WTC11 (cell line): ENCODE results near the gene CAMTA1.

Experiments
- CBFB ChIP-seq: sonication (generic); formaldehyde crosslinking; IDR thresholded peaks from 2 replicates; pipeline ENCODE4 v1.8.1; 2022; ENCODE audit warnings: mild to moderate bottlenecking, low read depth, missing genetic modification reagents
- ESRRA ChIP-seq: sonication (generic); formaldehyde crosslinking; IDR thresholded peaks from 2 replicates; pipeline ENCODE4 v1.8.1; 2022; ENCODE audit warnings: mild to moderate bottlenecking, missing genetic modification reagents, borderline replicate concordance
- FOXP1 ChIP-seq: sonication (generic); formaldehyde crosslinking; IDR thresholded peaks from 2 replicates; pipeline ENCODE4 v1.8.0; 2022; ENCODE audit warnings: missing genetic modification reagents, mild to moderate bottlenecking, moderate library complexity, borderline replicate concordance
- GABPB1 ChIP-seq: sonication (generic); formaldehyde crosslinking; IDR thresholded peaks from 2 replicates; pipeline ENCODE4 v1.8.1; 2023; ENCODE audit warnings: mild to moderate bottlenecking, missing genetic modification reagents
- JUN ChIP-seq: sonication (generic); formaldehyde crosslinking; IDR thresholded peaks from 2 replicates; pipeline ENCODE4 v1.8.0; 2023; ENCODE audit warnings: mild to moderate bottlenecking, missing genetic modification reagents
- NFYB ChIP-seq: sonication (generic); formaldehyde crosslinking; conservative IDR thresholded peaks from 2 replicates; pipeline ENCODE4 v1.8.0; 2022; ENCODE audit warnings: low read depth, missing genetic modification reagents
- NR2C2 ChIP-seq: sonication (generic); formaldehyde crosslinking; IDR thresholded peaks from 2 replicates; pipeline ENCODE4 v1.8.0; 2022; ENCODE audit warnings: mild to moderate bottlenecking, missing genetic modification reagents
- TCF7 ChIP-seq: sonication (generic); formaldehyde crosslinking; IDR thresholded peaks from 2 replicates; pipeline ENCODE4 v1.8.0; 2022; ENCODE audit warnings: mild to moderate bottlenecking, low read depth, missing genetic modification reagents, moderate library complexity
- TF ChIP-seq, protein P1 (sequence below): sonication (generic); formaldehyde crosslinking; IDR thresholded peaks from 2 replicates; pipeline ENCODE4 v1.8.0; 2023; ENCODE audit warnings: missing genetic modification reagents
- TF ChIP-seq, protein P2 (sequence below): sonication (generic); formaldehyde crosslinking; IDR thresholded peaks from 2 replicates; pipeline ENCODE4 v1.8.1; 2022; ENCODE audit warnings: mild to moderate bottlenecking, missing genetic modification reagents, moderate library complexity, borderline replicate concordance
- TF ChIP-seq, protein P3 (sequence below): fragments of 200-600 bp; IDR thresholded peaks from 2 replicates; pipeline ENCODE4 v1.8.0; 2022; ENCODE audit warnings: antibody characterized with exemption
- TF ChIP-seq, protein P4 (sequence below): sonication (generic); formaldehyde crosslinking; IDR thresholded peaks from 2 replicates; pipeline ENCODE4 v1.8.1; 2023; ENCODE audit warnings: mild to moderate bottlenecking, missing genetic modification reagents, moderate library complexity
- TF ChIP-seq, protein P5 (sequence below): sonication (generic); formaldehyde crosslinking; IDR thresholded peaks from 2 replicates; pipeline ENCODE4 v1.8.0; 2023; ENCODE audit warnings: mild to moderate bottlenecking, missing genetic modification reagents
- TF ChIP-seq, protein P6 (sequence below): sonication (generic); formaldehyde crosslinking; IDR thresholded peaks from 2 replicates; pipeline ENCODE4 v1.8.0; 2022; ENCODE audit warnings: mild to moderate bottlenecking, missing genetic modification reagents

DNA sequence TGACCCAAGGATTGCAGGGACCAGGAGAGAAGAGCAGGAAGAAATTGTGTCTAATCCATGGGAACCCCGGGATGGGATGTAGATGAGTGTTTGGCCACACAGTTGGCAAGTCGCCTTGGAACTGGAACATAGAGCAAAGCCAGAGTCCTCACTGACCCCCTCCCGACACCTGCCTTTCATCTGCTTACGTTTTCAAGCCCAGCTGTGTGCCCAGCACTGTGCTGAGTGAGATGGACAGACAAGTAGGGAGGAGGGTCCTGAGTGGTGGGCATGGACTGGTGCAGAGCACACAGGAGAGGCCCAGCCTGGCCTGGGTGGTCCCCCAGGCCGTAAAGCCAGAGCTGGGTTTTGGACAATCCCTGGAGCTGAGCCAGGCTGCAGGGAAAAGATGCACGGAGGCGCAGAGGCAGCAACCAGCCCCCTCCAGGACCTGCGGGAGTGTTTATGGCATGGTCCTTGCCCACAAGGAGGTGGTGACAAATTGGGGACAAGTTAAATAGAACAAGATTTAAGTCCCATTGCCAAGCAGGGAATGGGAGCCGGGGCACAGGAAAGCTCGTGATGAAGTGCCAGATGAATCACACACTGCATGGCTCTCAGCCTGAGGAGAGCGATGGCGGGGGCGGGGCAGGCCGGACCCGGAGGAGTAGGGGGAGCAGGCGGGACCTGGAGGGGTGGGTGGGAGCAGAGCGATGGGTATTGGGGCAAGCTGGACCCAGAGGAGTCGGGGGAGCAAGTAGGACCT, 828.0 kb downstream of the CAMTA1 start:
- TF ChIP-seq, protein P1, sequence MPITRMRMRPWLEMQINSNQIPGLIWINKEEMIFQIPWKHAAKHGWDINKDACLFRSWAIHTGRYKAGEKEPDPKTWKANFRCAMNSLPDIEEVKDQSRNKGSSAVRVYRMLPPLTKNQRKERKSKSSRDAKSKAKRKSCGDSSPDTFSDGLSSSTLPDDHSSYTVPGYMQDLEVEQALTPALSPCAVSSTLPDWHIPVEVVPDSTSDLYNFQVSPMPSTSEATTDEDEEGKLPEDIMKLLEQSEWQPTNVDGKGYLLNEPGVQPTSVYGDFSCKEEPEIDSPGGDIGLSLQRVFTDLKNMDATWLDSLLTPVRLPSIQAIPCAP (CRISPR knock-in tag) = no peak
- TF ChIP-seq, protein P2, sequence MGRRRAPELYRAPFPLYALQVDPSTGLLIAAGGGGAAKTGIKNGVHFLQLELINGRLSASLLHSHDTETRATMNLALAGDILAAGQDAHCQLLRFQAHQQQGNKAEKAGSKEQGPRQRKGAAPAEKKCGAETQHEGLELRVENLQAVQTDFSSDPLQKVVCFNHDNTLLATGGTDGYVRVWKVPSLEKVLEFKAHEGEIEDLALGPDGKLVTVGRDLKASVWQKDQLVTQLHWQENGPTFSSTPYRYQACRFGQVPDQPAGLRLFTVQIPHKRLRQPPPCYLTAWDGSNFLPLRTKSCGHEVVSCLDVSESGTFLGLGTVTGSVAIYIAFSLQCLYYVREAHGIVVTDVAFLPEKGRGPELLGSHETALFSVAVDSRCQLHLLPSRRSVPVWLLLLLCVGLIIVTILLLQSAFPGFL (CRISPR knock-in tag) = no peak
- TF ChIP-seq ESRRA (CRISPR knock-in tag) = no peak
- TF ChIP-seq CBFB (CRISPR knock-in tag) = no peak
- TF ChIP-seq, protein P3, sequence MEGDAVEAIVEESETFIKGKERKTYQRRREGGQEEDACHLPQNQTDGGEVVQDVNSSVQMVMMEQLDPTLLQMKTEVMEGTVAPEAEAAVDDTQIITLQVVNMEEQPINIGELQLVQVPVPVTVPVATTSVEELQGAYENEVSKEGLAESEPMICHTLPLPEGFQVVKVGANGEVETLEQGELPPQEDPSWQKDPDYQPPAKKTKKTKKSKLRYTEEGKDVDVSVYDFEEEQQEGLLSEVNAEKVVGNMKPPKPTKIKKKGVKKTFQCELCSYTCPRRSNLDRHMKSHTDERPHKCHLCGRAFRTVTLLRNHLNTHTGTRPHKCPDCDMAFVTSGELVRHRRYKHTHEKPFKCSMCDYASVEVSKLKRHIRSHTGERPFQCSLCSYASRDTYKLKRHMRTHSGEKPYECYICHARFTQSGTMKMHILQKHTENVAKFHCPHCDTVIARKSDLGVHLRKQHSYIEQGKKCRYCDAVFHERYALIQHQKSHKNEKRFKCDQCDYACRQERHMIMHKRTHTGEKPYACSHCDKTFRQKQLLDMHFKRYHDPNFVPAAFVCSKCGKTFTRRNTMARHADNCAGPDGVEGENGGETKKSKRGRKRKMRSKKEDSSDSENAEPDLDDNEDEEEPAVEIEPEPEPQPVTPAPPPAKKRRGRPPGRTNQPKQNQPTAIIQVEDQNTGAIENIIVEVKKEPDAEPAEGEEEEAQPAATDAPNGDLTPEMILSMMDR = no peak
- TF ChIP-seq, protein P4, sequence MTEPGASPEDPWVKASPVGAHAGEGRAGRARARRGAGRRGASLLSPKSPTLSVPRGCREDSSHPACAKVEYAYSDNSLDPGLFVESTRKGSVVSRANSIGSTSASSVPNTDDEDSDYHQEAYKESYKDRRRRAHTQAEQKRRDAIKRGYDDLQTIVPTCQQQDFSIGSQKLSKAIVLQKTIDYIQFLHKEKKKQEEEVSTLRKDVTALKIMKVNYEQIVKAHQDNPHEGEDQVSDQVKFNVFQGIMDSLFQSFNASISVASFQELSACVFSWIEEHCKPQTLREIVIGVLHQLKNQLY = no peak
- no peak for TF ChIP-seq TCF7
- TF ChIP-seq, protein P5, sequence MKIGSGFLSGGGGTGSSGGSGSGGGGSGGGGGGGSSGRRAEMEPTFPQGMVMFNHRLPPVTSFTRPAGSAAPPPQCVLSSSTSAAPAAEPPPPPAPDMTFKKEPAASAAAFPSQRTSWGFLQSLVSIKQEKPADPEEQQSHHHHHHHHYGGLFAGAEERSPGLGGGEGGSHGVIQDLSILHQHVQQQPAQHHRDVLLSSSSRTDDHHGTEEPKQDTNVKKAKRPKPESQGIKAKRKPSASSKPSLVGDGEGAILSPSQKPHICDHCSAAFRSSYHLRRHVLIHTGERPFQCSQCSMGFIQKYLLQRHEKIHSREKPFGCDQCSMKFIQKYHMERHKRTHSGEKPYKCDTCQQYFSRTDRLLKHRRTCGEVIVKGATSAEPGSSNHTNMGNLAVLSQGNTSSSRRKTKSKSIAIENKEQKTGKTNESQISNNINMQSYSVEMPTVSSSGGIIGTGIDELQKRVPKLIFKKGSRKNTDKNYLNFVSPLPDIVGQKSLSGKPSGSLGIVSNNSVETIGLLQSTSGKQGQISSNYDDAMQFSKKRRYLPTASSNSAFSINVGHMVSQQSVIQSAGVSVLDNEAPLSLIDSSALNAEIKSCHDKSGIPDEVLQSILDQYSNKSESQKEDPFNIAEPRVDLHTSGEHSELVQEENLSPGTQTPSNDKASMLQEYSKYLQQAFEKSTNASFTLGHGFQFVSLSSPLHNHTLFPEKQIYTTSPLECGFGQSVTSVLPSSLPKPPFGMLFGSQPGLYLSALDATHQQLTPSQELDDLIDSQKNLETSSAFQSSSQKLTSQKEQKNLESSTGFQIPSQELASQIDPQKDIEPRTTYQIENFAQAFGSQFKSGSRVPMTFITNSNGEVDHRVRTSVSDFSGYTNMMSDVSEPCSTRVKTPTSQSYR (CRISPR knock-in tag) = no peak
- TF ChIP-seq NFYB = no peak
- TF ChIP-seq, protein P6, sequence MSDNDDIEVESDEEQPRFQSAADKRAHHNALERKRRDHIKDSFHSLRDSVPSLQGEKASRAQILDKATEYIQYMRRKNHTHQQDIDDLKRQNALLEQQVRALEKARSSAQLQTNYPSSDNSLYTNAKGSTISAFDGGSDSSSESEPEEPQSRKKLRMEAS (CRISPR knock-in tag) = no peak
- TF ChIP-seq GABPB1 = no peak
- no peak for TF ChIP-seq FOXP1 (CRISPR knock-in tag)
- TF ChIP-seq NR2C2 = no peak
- TF ChIP-seq JUN (CRISPR knock-in tag) = no peak
